A673 (cell line): ENCODE results near the gene ZHX3. TPM values are rescaled to one million over a fixed set of nuclear protein-coding genes. Genes with fewer than 3 reads are reported as not detected.

Source experiments
- BruUV-seq: library from RNA; stranded (reverse); fragments of 400-500 nt; replicated peaks from 2 replicates; lab custom pipeline; 2021; lab: Mats Ljungman, UMichigan
- CTCF ChIA-PET: fragments of 300-600 bp; sonication (Branson Sonifier 250); formaldehyde crosslinking; loops from one replicate; lab custom pipeline; 2022; ENCODE audit warnings: antibody characterized with exemption; lab: Charles Lee
- POLR2A ChIA-PET: fragments of 300-600 bp; sonication (Branson Sonifier 250); formaldehyde crosslinking; loops from one replicate; lab custom pipeline; 2022; ENCODE audit warnings: antibody characterized with exemption; ENCODE audit not compliant: low non-redundant PET; lab: Charles Lee
- DNase-seq: peaks from one replicate; pipeline ENCODE4 v3.0.0-alpha.2; 2015; ENCODE audit warnings: low spot score
- H3K27ac ChIP-seq: fragments of 200-600 bp; sonication (generic); 2 replicates; pipeline ENCODE4 v1.5.1; 2016; ENCODE audit warnings: mixed run types, low read depth, mild to moderate bottlenecking, mixed read lengths, antibody characterized with exemption, low read length; ENCODE audit not compliant: poor library complexity, severe bottlenecking
- H3K27me3 ChIP-seq: fragments of 200-600 bp; sonication (generic); replicated peaks from 2 replicates; pipeline ENCODE4 v1.6.1; 2017; ENCODE audit warnings: mixed run types, low read depth, mild to moderate bottlenecking, mixed read lengths, antibody characterized with exemption, low read length; ENCODE audit not compliant: insufficient read depth, poor library complexity
- H3K36me3 ChIP-seq: fragments of 200-600 bp; sonication (generic); 2 replicates; pipeline ENCODE4 v1.6.1; 2016; ENCODE audit warnings: mixed run types, mild to moderate bottlenecking, mixed read lengths, antibody characterized with exemption, low read length; ENCODE audit not compliant: insufficient read depth, poor library complexity, severe bottlenecking
- H3K4me1 ChIP-seq: fragments of 200-600 bp; sonication (generic); 2 replicates; pipeline ENCODE4 v1.6.1; 2017; ENCODE audit warnings: mixed run types, mild to moderate bottlenecking, mixed read lengths, antibody characterized with exemption, low read length; ENCODE audit not compliant: insufficient read depth, poor library complexity, severe bottlenecking
- H3K4me3 ChIP-seq: fragments of 200-600 bp; sonication (generic); 2 replicates; pipeline ENCODE4 v1.5.1; 2016; ENCODE audit warnings: low read depth, mixed run types, mild to moderate bottlenecking, mixed read lengths, low read length; ENCODE audit not compliant: poor library complexity, severe bottlenecking
- H3K9me3 ChIP-seq: fragments of 200-600 bp; sonication (generic); 2 replicates; pipeline ENCODE4 v1.6.1; 2016; ENCODE audit warnings: mixed run types, low read depth, mild to moderate bottlenecking, mixed read lengths, antibody characterized with exemption, low read length; ENCODE audit not compliant: poor library complexity, severe bottlenecking
- EZH2 ChIP-seq: fragments of 200-600 bp; sonication (generic); IDR thresholded peaks from 2 replicates; pipeline ENCODE4 v1.6.1; 2017; ENCODE audit warnings: borderline replicate concordance, low read depth, mild to moderate bottlenecking, mixed read lengths, antibody characterized with exemption, low read length; ENCODE audit not compliant: poor library complexity, severe bottlenecking
- intact Hi-C: fragments of 100-400 bp; cut with micrococcal nuclease; formaldehyde crosslinking; loops from one replicate; pipeline ENCODE4 v1.10.0; 2022; ENCODE audit not compliant: unreplicated experiment
- total RNA-seq: library from RNA; stranded (reverse); gene quantifications from 2 replicates; pipeline ENCODE4 v1.2.3, GENCODE V29; 2021
- TF ChIP-seq, protein P1 (sequence below): fragments of 300-800, 200-600 bp; sonication (generic); conservative IDR thresholded peaks from 2 replicates; pipeline ENCODE4 v1.5.1; 2017; ENCODE audit warnings: low read depth, mild to moderate bottlenecking, antibody characterized with exemption, low read length, moderate library complexity, mixed read lengths

Gene ZHX3
- total RNA-seq, 1 experiment from 2014 or later, result 14.0 TPM

- Histone ChIP-seq H3K36me3 (no peaks in the 10 kb centered on the region), H3K27me3 (peaks cover 14% of the 10 kb centered on the region), H3K4me1 (no peaks in the 10 kb centered on the region), H3K9me3 (no peaks in the 10 kb centered on the region), H3K27ac (no peak overlapping the region), H3K4me3 (no peak overlapping the region)
- BruUV-seq, result no TSS peak
- DNase-seq, result no peak
- POLR2A ChIA-PET, result no interaction called here
- TF ChIP-seq, protein P1, sequence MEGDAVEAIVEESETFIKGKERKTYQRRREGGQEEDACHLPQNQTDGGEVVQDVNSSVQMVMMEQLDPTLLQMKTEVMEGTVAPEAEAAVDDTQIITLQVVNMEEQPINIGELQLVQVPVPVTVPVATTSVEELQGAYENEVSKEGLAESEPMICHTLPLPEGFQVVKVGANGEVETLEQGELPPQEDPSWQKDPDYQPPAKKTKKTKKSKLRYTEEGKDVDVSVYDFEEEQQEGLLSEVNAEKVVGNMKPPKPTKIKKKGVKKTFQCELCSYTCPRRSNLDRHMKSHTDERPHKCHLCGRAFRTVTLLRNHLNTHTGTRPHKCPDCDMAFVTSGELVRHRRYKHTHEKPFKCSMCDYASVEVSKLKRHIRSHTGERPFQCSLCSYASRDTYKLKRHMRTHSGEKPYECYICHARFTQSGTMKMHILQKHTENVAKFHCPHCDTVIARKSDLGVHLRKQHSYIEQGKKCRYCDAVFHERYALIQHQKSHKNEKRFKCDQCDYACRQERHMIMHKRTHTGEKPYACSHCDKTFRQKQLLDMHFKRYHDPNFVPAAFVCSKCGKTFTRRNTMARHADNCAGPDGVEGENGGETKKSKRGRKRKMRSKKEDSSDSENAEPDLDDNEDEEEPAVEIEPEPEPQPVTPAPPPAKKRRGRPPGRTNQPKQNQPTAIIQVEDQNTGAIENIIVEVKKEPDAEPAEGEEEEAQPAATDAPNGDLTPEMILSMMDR, result no peak
- TF ChIP-seq EZH2, result no peak
- intact Hi-C loops, result no loop called here
- CTCF ChIA-PET, result no interaction called here
Observed at GRCh38 chr20:41361757-41362747, 44.5 kb upstream of the ZHX3 start.

DNA sequence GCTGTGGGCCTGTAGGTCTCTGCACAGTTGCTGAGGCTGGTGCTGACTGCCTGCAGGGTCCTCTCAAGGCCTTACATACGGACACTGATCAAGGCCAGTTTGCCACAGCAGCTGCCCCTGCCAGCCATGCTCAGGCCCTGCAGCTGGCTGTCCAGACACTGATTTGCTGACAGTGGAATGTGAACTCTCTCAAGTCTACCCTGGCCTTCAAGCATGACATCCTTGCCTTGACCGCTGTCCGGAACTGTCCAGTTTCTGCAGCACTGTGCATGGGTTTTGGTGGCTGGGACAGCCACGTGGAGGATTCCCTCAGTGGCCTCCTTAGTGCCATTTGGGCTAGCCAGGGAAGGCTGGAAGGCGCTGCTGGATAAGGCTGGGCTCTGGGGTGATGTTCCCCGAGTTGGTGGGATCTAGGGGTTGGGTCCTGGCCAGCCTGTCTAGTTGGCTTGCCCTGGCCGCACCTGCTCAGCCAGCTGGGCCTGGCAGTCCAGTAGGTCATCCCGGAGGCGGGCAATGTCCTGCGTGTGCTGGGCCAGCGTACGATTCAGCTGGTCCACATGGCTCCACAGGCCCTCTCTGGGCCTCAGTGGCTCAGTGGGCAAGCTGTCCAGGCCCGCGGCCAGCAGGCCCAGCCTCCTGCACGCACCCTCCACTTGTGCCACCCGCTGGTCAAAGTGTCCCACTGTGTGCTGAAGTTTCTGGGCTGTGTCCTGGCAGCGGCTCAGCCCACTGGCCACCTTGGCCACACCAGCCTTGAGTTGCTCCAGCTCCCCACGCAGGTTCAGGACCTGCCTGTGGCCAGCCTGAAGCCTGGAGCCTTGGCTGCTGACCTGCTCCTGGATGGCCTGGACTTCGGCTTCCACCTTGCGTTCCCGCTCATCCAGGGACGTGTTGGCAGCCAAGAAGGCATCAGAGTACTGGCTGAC lies 43.6 kb upstream of the ZHX3 start:
- Histone ChIP-seq H3K4me3 (no peak overlapping the region), H3K36me3 (no peaks in the 10 kb centered on the region), H3K4me1 (no peaks in the 10 kb centered on the region), H3K27ac (no peak overlapping the region), H3K27me3 (peaks cover 10% of the 10 kb centered on the region), H3K9me3 (no peaks in the 10 kb centered on the region)
- BruUV-seq, result no TSS peak
- no peak for DNase-seq
- ChIA-PET CTCF (no interaction called here), POLR2A (no interaction called here)
- TF ChIP-seq, protein P1, result no peak
- no peak for TF ChIP-seq EZH2
- intact Hi-C loops, result no loop called here

GRCh38 chr20:41359541-41360011 lies 42.0 kb upstream of the ZHX3 start:
- Histone ChIP-seq H3K27ac (no peak overlapping the region), H3K4me1 (no peaks in the 10 kb centered on the region), H3K4me3 (no peak overlapping the region), H3K9me3 (no peaks in the 10 kb centered on the region), H3K36me3 (no peaks in the 10 kb centered on the region), H3K27me3 (no peaks in the 10 kb centered on the region)
- intact Hi-C loops, result no loop called here
- BruUV-seq, result no TSS peak
- DNase-seq, result no peak
- CTCF ChIA-PET, result no interaction called here
- POLR2A ChIA-PET, result no interaction called here
- no peak for TF ChIP-seq EZH2
